ENCODE data around the gene DLX6.

DNA sequence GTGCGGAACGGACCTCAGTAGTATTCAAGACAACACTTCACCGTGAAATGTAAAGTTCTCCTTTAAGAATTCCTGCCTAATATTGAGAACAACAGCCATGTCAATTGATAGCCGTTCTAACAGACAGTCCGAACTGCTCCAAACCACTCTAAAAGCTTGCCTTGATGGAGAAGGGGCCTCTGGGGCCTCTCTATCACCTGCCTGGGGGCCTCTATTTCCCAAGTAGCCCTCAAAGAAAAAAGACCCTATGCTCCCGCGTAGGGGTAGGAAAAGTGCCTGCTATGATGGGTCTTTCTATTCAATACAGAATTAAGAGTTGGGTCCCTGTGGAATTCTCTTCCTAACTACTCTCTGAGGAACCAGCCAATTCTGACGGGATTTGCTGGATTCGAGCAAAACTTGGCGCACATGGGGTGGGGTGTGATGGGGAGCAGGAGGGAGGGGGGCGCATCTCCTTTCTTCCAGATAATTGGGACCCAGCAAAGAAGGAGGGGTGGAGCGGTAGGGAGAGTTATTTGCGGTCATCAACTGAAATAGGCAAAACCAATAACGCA is 8.3 kb upstream of the DLX6 start:
- TF ChIP-seq EZH2phosphoT487 (IDR thresholded peaks at IDR 0.05; ENCODE audit: unreplicated experiment) = no peak
- TF ChIP-seq, protein P1, sequence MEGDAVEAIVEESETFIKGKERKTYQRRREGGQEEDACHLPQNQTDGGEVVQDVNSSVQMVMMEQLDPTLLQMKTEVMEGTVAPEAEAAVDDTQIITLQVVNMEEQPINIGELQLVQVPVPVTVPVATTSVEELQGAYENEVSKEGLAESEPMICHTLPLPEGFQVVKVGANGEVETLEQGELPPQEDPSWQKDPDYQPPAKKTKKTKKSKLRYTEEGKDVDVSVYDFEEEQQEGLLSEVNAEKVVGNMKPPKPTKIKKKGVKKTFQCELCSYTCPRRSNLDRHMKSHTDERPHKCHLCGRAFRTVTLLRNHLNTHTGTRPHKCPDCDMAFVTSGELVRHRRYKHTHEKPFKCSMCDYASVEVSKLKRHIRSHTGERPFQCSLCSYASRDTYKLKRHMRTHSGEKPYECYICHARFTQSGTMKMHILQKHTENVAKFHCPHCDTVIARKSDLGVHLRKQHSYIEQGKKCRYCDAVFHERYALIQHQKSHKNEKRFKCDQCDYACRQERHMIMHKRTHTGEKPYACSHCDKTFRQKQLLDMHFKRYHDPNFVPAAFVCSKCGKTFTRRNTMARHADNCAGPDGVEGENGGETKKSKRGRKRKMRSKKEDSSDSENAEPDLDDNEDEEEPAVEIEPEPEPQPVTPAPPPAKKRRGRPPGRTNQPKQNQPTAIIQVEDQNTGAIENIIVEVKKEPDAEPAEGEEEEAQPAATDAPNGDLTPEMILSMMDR (conservative IDR thresholded peaks at IDR 0.05; ENCODE audit: low read depth in 2 of 2) = no peak
- TF ChIP-seq NANOG (IDR thresholded peaks at IDR 0.05; ENCODE audit: borderline replicate concordance) = no peak
- TF ChIP-seq, protein P2, sequence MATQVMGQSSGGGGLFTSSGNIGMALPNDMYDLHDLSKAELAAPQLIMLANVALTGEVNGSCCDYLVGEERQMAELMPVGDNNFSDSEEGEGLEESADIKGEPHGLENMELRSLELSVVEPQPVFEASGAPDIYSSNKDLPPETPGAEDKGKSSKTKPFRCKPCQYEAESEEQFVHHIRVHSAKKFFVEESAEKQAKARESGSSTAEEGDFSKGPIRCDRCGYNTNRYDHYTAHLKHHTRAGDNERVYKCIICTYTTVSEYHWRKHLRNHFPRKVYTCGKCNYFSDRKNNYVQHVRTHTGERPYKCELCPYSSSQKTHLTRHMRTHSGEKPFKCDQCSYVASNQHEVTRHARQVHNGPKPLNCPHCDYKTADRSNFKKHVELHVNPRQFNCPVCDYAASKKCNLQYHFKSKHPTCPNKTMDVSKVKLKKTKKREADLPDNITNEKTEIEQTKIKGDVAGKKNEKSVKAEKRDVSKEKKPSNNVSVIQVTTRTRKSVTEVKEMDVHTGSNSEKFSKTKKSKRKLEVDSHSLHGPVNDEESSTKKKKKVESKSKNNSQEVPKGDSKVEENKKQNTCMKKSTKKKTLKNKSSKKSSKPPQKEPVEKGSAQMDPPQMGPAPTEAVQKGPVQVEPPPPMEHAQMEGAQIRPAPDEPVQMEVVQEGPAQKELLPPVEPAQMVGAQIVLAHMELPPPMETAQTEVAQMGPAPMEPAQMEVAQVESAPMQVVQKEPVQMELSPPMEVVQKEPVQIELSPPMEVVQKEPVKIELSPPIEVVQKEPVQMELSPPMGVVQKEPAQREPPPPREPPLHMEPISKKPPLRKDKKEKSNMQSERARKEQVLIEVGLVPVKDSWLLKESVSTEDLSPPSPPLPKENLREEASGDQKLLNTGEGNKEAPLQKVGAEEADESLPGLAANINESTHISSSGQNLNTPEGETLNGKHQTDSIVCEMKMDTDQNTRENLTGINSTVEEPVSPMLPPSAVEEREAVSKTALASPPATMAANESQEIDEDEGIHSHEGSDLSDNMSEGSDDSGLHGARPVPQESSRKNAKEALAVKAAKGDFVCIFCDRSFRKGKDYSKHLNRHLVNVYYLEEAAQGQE (IDR thresholded peaks at IDR 0.05; ENCODE audit: unreplicated experiment) = no peak
- TF ChIP-seq EZH2 (IDR thresholded peaks at IDR 0.05; ENCODE audit: low read depth, unreplicated experiment) = peak; percentile 84
- no peak for TF ChIP-seq POLR2AphosphoS5 (IDR thresholded peaks at IDR 0.05; ENCODE audit: low read depth)
- TF ChIP-seq ETS1 (IDR thresholded peaks at IDR 0.05) = no peak
- no peak for TF ChIP-seq ZNF462 (CRISPR knock-in tag; IDR thresholded peaks at IDR 0.05)
- TF ChIP-seq CREB1 (CRISPR knock-in tag; IDR thresholded peaks at IDR 0.05; ENCODE audit: low read depth) = no peak
- TF ChIP-seq JUNB (IDR thresholded peaks at IDR 0.05; ENCODE audit: unreplicated experiment) = no peak
- TF ChIP-seq ZNF331 (CRISPR knock-in tag; IDR thresholded peaks at IDR 0.05; ENCODE audit: low read depth) = no peak
- TF ChIP-seq STAT1 (IDR thresholded peaks at IDR 0.05; ENCODE audit: unreplicated experiment) = no peak

Data from GM23338 (cell line).